ENCODE measurements around the gene TSLP.

The TSLP gene
- 0 to 1.6 (median 0.20) reads per million in 18 experiments for total RNA-seq

- DNase-seq = no peak
Observed at GRCh38 chr5:111071413-111071812, at the start of gene TSLP. Gene TSLP, plus strand, starts transcription at chr5:111071713. Its CDS starts 178 bp downstream, at chr5:111071891.

DNA sequence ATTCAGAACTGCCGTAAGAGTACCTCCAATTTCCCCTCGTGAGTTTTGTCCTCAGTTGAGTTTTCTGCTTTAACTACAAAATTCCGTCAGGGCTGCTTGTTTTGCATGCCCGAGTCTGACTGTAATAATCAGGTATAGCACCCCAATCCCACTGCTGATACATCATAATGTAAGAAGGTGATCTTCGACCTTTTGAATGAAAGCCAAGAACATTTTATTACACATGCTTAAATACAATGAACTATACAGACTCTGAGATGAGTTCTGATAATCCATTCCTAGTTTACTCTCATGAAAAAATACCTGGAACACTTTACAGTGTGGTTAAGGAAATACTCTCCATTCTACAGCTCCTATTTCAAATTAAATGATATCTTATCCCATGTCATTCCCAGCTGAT lies 49.2 kb upstream of the TSLP start:
- no peak for DNase-seq

DNA sequence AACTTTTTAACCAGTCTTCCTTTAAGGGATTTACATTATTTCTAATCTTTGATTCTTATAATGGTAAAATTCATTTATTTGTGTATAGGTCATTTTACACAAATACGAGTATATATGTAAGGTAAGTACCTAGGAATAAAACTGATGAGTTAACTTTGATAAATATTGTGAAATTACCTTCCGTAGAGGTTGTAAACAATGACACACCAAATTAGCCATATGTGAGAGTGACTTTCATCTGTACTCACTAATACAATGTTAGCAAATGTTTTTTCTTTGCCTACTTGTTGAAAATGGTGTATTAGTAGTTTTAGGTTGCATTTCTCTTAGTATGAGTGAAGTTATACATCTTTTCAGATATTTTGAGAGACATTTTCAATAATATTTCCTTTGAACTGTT lies 42.6 kb upstream of the TSLP start:
- DNase-seq = no peak

DNA sequence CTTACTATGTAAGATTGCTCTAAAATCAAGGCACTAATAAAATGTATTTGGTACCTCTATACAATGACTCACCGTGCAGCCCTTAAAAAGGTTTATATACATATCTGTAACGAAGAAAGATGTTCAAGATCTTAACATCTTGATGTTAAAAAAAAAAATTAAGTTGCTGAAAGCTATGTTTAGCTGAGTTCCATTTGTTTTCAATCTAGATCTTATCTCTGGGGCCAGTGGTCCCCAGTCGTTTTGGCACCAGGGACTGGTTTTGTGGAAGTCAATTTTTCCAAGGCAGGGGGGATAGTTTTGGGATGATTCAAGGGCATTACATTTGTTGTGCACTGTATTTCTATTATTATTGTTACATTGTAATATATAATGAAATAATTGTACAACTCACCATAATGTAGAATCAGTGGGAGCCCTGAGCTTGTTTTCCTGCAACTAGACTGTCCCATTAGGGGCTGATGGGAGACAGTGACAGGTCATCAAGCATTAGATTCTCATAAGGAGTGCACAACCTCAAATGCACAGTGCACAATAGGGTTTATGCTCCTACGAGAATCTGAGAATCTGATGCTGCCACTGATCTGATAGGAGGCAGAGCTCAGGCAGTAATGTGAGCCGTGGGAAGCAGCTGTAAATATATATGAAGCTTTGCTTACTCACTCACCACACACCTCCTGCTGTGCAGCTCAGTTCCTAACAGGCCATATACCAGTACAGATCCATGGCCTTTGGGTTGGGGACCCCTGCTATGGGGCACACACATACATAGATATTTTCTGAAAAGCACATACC lies 27.6 kb upstream of the TSLP start:
- no peak for DNase-seq

GRCh38 chr5:111058064-111058463 lies 13.4 kb upstream of the TSLP start:
- DNase-seq = no peak

DNA sequence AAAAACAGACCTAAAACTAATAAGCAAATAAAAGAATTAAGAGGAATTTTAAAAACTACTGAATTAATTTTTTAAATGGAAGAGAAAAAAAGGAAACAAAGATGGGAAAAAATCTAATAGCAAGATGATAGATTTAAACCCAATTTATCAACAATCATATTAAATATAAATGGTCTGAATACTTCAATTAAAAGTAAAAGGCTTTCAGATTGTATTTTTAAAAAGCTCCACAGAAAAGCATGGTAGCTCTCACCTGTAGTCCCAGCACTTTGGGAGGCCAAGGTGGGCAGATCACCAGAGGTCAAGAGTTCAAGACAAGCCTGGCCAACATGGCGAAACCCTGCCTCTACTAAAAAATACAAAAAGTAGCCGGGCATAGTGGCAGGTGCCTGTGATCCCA lies 11.3 kb upstream of the TSLP start:
- no peak for DNase-seq

- no peak for DNase-seq
Observed at GRCh38 chr5:111061618-111062017, 9.9 kb upstream of the TSLP start.

- DNase-seq = no peak
Observed at GRCh38 chr5:111063709-111064322, 7.7 kb upstream of the TSLP start.

DNA sequence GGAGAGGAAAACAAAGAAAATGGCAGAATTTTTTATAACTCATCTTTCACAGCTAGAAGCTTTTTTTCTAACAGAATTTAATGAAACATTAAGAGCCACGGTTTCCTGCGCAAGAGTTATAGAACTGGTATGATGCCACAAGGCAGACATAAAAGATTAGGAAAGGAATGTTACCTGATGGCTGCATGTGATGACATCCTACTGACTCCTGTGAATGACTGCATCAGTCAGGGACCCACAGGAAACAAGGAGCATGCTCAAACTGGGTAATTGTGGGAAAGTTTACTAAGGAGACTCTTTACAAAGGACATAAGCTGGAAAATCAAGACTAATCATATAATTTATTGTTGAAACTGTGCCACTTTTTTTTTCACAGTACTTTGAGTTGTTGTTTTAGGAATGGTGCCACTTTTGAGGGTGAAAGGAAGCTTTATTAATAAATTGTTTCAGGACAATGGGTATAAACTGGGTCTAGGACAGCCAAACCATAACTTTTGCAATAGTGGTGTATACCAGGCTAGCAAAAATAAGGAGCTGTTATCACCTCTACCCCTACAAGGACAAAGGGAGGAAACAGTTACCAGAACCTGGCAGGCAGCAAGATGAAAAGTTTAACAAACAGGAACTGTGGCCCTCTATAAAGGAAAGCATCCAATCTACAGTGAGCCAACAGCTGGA lies 5.1 kb upstream of the TSLP start:
- DNase-seq = no peak

DNA sequence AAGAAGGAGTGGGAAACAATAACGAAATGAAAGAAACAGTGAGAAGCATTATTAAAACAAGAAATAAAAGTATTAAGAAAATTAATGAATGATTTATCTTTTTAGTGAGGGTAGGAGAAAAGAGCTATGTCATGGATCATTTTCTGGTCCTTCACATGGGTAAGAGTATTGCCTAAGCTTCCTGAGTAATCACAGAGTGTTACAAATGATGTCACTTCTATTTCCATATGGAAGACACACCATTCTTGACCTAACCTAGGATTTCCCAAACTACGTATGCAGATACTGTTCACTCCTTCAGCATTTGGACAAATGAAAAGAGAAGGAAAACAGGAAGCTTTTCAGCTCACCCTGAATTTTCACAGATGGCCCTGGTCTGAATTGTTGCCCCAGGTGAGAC lies 3.3 kb upstream of the TSLP start:
- no peak for DNase-seq

DNA sequence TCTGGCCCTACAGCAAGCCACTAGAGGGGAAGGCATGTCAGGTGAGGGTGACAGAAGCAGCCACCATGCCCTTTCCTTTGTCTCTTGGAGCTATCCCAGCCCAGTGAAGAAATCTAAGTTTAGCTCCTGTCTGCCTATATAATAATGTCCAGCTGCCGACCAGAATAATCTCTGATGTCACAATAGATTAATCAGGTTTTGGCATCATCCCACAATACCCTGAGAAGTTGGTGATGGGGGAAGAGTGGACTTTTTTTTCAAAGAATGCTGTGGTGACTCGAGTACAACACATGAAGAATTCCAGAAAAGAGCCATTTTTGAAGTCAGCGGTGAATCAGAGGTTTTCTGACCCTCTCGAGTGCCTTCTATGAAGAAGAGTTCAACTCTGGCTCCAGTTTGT lies 1.7 kb upstream of the TSLP start:
- no peak for DNase-seq

- peak in 1 of 2 donors; percentile 4 for DNase-seq
Observed at GRCh38 chr5:111070272-111071134, 1.0 kb upstream of the TSLP start.

DNA sequence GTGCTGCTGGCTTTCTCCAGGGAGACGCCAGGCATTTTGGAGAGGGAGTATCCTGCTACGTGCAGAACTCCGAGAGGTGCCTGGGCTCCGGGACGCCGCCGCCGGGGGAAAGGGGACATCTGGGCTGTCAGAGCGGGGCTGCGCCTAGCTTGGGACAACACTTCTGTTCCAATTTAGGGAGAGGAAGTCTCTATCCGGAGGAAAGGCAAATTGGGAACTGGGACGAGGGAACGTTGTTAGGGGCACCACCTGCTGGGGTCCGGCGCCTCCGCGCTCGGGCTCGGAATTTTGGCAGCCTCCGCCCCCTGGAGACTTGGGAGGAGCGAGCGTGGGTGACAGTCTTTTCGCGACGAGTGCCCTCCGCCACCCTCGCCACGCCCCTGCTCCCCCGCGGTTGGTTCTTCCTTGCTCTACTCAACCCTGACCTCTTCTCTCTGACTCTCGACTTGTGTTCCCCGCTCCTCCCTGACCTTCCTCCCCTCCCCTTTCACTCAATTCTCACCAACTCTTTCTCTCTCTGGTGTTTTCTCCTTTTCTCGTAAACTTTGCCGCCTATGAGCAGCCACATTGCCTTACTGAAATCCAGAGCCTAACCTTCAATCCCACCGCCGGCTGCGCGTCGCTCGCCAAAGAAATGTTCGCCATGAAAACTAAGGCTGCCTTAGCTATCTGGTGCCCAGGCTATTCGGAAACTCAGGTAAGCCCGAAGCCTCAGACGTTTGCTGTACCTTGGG lies 1.6 kb downstream of the TSLP start:
- DNase-seq = peak; percentile 25 to 55

GRCh38 chr5:111074244-111074643 lies 2.7 kb downstream of the TSLP start:
- no peak for DNase-seq

DNA sequence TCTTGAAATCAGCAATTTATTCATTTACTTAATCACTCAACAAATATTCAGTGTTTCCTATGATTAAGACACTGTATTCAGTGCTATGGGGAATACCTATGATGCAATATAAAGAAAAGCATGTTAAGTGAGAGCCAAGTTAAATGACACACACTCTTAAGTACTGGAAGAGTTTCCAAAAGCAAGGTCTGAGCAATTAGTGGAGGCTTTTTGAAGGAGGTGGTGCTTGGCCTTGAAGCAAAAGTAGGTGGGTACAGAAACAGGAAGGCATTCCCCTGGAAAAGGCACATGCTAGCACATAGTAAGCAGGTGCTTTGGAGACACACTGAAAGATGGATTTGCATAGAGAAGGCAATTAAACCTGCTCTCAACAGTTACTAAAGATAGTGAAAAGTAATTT lies 4.0 kb downstream of the TSLP start:
- no peak for DNase-seq

GRCh38 chr5:111076091-111076490 lies 4.6 kb downstream of the TSLP start:
- DNase-seq = peak; percentile 57 to 72

GRCh38 chr5:111077678-111078077 lies 6.2 kb downstream of the TSLP start:
- DNase-seq = no peak

DNA sequence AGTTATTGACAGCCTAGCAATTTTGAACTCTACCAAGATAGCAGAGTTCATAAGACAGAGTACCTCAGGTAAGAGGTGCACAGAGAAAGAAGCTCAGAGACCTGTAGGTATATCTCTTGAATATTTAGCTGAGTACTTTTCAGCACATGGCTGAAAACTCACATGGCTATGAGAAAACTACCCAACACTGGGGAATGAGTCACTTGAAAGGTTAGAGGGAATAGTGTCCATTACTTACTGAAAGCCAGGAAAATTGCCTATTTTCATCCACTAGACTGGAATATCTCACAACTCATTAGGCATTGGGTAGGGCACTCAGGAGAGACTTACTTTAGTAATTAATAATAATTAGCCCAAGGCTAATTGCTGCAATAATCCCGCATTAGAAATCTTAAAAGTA lies 8.3 kb downstream of the TSLP start:
- DNase-seq = no peak

GRCh38 chr5:111083323-111083722 lies 11.8 kb downstream of the TSLP start:
- DNase-seq = no peak

GRCh38 chr5:111092062-111092853 lies 20.7 kb downstream of the TSLP start, which contains the start of gene WDR36:
Gene WDR36, plus strand, starts transcription at chr5:111092348. Its CDS starts 109 bp downstream, at chr5:111092457.
- peak; percentile 91 for DNase-seq

GRCh38 chr5:111095982-111096381 lies 24.5 kb downstream of the TSLP start:
- peak in 1 of 2 donors; percentile 8 for DNase-seq

Data from inflammatory macrophage (primary cell).